Stimulated activated CD4-positive, alpha-beta T cell treated with anti-CD3 and anti-CD28 coated beads, Interleukin-4, amount 100 ng/mL, for 1 hour (primary cell): ENCODE results near the gene RANBP3L.
"Not testable (repeated sequence)": the region's sequence is repeated elsewhere in the genome, so short reads cannot be mapped to it uniquely, and the experiment has no call there.

ENCODE experiments used
- DNase-seq: peaks from one replicate; pipeline ENCODE4 v3.0.0-alpha.2; 2020

The RANBP3L gene

GRCh38 chr5:36285837-36286615, 15.7 kb downstream of the RANBP3L start:
- no peak for DNase-seq

GRCh38 chr5:36283775-36284174, 17.9 kb downstream of the RANBP3L start:
- not testable (repeated sequence) for DNase-seq

GRCh38 chr5:36281626-36282025, 20.1 kb downstream of the RANBP3L start:
- no peak for DNase-seq

- no peak for DNase-seq
These were observed 22.5 kb downstream of the RANBP3L start for GRCh38 chr5:36279054-36279698.

GRCh38 chr5:36277521-36278176, 24.1 kb downstream of the RANBP3L start:
- no peak for DNase-seq

- no peak for DNase-seq
These were observed 24.8 kb downstream of the RANBP3L start for GRCh38 chr5:36276864-36277263.

GRCh38 chr5:36273809-36274526, 27.7 kb downstream of the RANBP3L start:
- DNase-seq, result no peak

GRCh38 chr5:36272136-36272690, 29.5 kb downstream of the RANBP3L start:
- no peak for DNase-seq

- no peak for DNase-seq
These were observed 30.7 kb downstream of the RANBP3L start for GRCh38 chr5:36270876-36271575.

- no peak for DNase-seq
These were observed 31.5 kb downstream of the RANBP3L start for GRCh38 chr5:36270175-36270574.

GRCh38 chr5:36269478-36269877, 32.2 kb downstream of the RANBP3L start:
- no peak for DNase-seq

- no peak for DNase-seq
These were observed 33.8 kb downstream of the RANBP3L start for GRCh38 chr5:36267905-36268304.

- DNase-seq, result no peak
These were observed 37.4 kb downstream of the RANBP3L start for GRCh38 chr5:36264202-36264760.

- no peak for DNase-seq
These were observed 40.5 kb downstream of the RANBP3L start for GRCh38 chr5:36261186-36261585.

GRCh38 chr5:36253575-36253974, 48.1 kb downstream of the RANBP3L start:
- DNase-seq, result no peak

- DNase-seq, result no peak
These were observed 48.9 kb downstream of the RANBP3L start for GRCh38 chr5:36252722-36253365.

- no peak for DNase-seq
These were observed 50.5 kb downstream of the RANBP3L start for GRCh38 chr5:36251218-36251617.

- DNase-seq, result no peak
These were observed 51.3 kb downstream of the RANBP3L start for GRCh38 chr5:36250427-36250826.

- DNase-seq, result no peak
These were observed 55.5 kb downstream of the RANBP3L start for GRCh38 chr5:36246036-36246800.

GRCh38 chr5:36244076-36244475, 57.6 kb downstream of the RANBP3L start:
- no peak for DNase-seq

- no peak for DNase-seq
These were observed 58.0 kb downstream of the RANBP3L start for GRCh38 chr5:36243653-36244052.
